ENCODE results near the gene KLK14.

Gene KLK14

GRCh38 chr19:51108066-51108804, 25.5 kb upstream of the KLK14 start, which contains the start of gene CTU1:
CTU1 (minus strand) TSS chr19:51108409; CDS start chr19:51104569, 3,840 bp downstream.
- peak; percentile 98 for DNase-seq (ENCODE audit: low spot score)

DNA sequence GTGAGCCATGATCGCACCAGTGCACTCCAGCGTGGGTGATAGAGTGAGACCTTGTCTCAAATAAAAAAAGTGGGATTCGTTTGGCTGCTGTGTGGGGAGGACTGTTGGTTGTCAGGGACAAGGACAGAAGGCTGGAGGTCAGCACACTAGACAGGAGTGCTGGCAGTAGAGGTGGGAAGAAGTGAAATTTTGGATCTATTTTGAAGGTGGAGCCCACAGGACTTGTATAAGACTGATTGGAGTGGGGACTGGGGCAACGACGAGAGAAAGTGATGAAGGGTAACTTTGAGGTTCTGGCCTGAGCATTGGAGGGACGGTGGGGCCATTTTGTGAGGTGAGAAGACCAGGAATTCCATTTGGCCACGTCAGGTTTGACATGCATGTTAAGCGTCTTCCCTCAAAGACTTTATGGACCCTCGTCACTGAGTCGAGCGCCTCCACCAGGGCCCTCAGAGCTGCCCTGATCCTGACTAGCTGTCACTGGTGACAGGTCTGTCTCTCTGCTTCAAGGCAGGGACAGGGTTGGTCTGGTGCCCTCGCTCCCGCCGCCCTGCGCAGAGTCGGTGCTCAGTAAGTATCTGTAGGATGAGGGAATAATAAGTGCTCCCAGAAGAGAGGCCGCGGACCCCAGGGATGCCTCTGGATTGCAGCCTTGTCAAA, 24.8 kb upstream of the KLK14 start:
- DNase-seq (ENCODE audit: low spot score) = no peak

DNA sequence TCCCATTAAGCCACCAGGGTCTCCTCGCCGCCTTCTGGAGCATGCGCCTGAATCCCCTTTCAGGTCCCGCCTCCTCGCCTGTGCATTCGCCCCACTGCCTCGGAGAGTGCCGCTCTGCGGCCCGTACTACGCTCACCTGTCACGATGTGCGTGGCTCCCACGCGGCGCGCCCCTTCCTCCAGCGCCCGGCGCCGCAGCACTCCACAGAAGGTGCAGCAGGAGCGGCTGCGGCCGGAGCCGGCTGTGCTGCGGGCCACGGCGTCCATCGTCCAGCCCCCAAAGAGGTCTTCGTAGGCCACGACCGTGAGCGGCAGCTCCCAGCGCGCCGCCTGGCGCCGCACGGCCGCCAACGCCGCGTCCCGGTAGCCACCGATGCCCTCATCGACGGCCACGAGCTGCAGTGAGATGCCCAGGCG, 21.2 kb upstream of the KLK14 start:
- DNase-seq (ENCODE audit: low spot score) = no peak

DNA sequence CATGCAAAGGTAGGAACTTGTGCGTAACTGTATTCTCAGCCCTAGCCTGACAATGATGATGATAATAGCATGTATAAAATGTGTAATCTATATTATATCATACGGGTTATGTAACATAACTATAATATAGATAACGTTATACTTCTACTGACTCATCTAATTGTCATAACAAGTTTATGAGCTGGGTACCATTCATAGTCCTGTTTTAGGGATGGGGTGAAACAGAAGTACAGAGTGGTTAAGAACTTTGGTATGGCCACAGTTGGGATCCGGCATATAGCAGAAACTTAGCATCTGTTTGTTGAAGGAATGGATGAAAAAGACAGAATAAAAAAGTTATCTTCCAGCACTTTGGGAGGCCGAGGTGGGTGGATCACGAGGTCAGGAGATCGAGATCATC, 20.3 kb upstream of the KLK14 start:
- DNase-seq (ENCODE audit: low spot score) = no peak

- DNase-seq (ENCODE audit: low spot score) = no peak
These were observed 18.6 kb upstream of the KLK14 start for GRCh38 chr19:51101171-51101865.

GRCh38 chr19:51100601-51101000, 17.9 kb upstream of the KLK14 start:
- DNase-seq (ENCODE audit: low spot score) = no peak

GRCh38 chr19:51099047-51099382, 16.3 kb upstream of the KLK14 start:
- no peak for DNase-seq (ENCODE audit: low spot score)

DNA sequence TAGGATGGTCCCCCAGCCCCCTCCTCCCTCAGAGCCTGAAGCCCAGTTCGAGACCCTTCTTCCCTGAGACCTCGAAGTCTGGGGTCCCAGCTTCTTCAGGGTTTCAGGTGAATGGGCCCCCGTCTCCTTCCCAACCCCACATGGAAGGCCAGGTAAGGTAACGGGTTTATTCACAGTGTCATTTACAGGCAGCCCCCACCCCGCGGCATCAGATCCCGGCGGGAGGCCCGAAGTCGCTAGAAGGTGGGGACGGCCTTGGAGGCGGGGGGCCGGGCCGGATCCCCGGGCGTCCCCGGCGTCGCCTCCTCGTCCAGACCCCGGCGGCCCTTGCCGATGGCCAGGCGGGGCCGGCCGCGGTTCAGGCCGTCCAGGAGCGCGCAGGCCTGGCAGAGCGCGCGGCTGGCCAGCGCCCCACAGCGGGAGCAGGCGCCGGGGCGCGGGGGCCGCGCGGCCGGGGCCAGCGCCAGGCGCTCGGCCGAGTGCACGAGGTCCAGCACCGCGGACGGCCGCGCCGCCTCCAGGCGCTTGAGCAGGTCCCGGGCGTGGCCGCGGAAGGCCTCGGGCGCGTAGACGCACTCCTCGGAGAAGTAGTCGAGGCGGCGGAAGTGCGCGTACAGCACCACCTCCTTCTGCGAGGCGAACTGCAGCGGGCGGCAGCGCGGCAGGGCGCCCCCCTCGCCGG, 15.8 kb upstream of the KLK14 start:
- DNase-seq (ENCODE audit: low spot score) = no peak

- no peak for DNase-seq (ENCODE audit: low spot score)
These were observed 15.1 kb upstream of the KLK14 start for GRCh38 chr19:51097796-51098195.

DNA sequence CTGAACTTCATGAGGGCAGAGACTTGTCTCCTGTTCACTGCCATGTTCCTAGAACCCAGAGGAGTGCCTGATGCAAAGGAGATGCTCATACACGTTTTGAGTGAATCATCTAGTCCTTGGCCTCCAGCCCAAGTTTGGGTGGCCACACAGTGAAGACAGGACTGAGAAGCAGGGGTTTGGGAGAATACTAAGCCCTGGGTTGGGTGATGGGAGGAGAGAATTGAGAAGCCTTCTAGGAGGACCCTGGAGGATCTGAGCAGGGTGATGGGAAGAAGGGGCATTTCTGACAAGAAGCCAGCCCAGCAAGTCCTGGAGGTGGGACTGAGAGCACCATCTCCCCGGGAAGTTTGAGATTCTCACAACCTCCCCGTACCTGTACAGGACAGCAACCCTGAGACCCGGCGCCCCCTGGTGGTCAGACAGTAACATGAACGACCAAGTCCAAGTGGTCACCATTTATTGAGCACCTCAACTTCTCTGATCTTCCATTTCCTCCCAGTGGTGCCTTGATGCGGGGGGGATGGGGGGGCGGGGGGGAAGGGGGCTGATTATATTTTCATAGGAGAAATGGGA, 14.6 kb upstream of the KLK14 start:
- DNase-seq (ENCODE audit: low spot score) = peak; percentile 80

DNA sequence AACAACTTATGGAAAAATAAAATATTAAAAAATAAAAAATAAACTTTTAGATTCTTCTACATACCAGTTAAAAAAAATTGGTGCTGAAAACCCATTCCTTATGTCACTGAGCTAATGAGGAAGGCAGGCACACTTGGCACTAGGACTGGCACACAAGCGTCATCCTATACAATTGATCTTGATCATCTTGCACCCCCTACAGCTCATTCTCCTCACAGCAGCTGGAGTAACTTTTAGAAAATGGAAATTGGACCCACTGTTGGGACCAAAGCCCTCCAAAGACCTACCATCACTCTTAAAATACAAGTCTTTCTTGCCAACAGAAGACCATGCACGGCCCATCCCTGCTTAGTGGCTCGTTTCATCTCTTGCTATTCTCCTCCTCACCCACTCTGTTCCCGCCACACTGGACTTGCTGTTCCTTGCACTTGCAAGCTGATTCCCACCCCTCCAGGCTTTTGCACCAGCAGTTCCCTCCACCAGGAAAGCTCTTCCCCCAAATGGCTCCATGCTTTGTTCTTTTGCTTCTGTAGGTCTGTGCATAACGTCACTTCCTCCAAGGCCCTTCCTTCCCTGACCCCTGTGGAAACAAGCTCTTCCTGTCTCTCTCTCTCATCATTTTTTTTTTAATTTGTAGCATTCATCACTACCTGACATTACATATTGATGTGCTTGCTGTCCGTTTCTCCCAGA, 13.9 kb upstream of the KLK14 start:
- no peak for DNase-seq (ENCODE audit: low spot score)

GRCh38 chr19:51094696-51095279, 12.1 kb upstream of the KLK14 start:
- peak; percentile 71 for DNase-seq (ENCODE audit: low spot score)

- DNase-seq (ENCODE audit: low spot score) = no peak
These were observed 11.0 kb upstream of the KLK14 start for GRCh38 chr19:51093510-51094345.

DNA sequence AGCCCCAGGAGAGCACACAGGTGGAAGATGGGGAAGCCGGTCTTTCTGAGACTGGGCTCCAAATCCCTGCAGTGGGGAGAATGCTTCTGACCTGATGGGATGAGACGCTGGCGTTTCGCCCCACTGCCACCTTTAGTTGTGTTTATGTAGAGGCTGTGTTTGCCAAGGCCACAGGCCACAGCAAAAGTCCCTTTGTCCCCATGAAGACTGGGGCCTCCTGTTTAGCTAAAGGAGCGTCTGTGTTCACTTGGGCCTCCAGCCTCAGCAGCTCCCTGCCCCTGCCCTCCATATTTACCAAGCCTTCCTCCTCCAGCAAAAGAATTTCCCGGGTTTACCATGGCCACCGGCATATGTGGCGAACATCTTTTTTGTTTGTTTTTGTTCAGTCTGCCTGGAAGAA, 10.4 kb upstream of the KLK14 start:
- DNase-seq (ENCODE audit: low spot score) = no peak

GRCh38 chr19:51091895-51092873, 9.5 kb upstream of the KLK14 start:
- DNase-seq (ENCODE audit: low spot score) = no peak

- DNase-seq (ENCODE audit: low spot score) = no peak
These were observed 8.4 kb upstream of the KLK14 start for GRCh38 chr19:51091126-51091525.

GRCh38 chr19:51090471-51090870, 7.8 kb upstream of the KLK14 start:
- no peak for DNase-seq (ENCODE audit: low spot score)

GRCh38 chr19:51089786-51090185, 7.1 kb upstream of the KLK14 start:
- DNase-seq (ENCODE audit: low spot score) = no peak
